HEK293 (cell line): Measurements from ENCODE around the gene EIF4G3.

Experiments used
- KLF10 ChIP-seq: fragments of 450-650 bp; IDR thresholded peaks from 2 replicates; pipeline ENCODE4 v1.5.1; 2018; ENCODE audit warnings: missing biosample characterization, mild to moderate bottlenecking, missing genetic modification characterization
- TCF7L2 ChIP-seq: IDR thresholded peaks from 2 replicates; pipeline ENCODE4 v1.6.1; 2011; ENCODE audit warnings: low read depth, mild to moderate bottlenecking, inconsistent platforms, low read length, moderate library complexity, borderline replicate concordance
- ZNF610 ChIP-seq: fragments of 450-650 bp; formaldehyde crosslinking; IDR thresholded peaks from 2 replicates; pipeline ENCODE4 v1.5.1; 2016; ENCODE audit warnings: missing biosample characterization, missing genetic modification characterization, borderline replicate concordance
- ZNF629 ChIP-seq: fragments of 450-650 bp; formaldehyde crosslinking; IDR thresholded peaks from 2 replicates; pipeline ENCODE4 v1.5.1; 2017; ENCODE audit warnings: missing biosample characterization, missing genetic modification characterization
- TF ChIP-seq, protein P1 (sequence below): fragments of 450-650 bp; formaldehyde crosslinking; IDR thresholded peaks from 2 replicates; pipeline ENCODE4 v1.5.1; 2016; ENCODE audit warnings: missing biosample characterization, missing genetic modification characterization
- TF ChIP-seq, protein P2 (sequence below): fragments of 450-650 bp; formaldehyde crosslinking; IDR thresholded peaks from 2 replicates; pipeline ENCODE4 v1.5.1; 2017; ENCODE audit warnings: missing biosample characterization, missing genetic modification characterization

DNA sequence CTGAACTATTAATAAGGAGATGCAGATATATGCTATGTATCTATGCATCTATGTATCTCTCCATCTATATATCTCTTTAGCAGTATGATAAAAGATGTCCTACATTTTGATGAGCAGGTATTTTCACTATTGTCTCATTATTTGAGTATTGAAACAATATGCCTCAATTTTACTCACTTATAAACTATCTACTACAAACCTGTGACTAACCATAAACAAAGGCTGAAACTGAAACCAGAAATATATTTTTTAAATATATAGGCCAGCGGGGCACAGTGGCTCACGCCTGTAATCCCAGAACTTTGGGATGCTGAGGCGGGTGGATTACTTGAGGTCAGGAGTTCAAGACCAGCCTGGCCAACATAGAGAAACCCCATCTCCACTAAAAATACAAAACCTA, 22.0 kb downstream of the EIF4G3 start:
- TF ChIP-seq ZNF610 (tag by site-specific recombination) (no peak), TCF7L2 (no peak), ZNF629 (tag by site-specific recombination) (no peak), KLF10 (no peak)
- TF ChIP-seq, protein P1, sequence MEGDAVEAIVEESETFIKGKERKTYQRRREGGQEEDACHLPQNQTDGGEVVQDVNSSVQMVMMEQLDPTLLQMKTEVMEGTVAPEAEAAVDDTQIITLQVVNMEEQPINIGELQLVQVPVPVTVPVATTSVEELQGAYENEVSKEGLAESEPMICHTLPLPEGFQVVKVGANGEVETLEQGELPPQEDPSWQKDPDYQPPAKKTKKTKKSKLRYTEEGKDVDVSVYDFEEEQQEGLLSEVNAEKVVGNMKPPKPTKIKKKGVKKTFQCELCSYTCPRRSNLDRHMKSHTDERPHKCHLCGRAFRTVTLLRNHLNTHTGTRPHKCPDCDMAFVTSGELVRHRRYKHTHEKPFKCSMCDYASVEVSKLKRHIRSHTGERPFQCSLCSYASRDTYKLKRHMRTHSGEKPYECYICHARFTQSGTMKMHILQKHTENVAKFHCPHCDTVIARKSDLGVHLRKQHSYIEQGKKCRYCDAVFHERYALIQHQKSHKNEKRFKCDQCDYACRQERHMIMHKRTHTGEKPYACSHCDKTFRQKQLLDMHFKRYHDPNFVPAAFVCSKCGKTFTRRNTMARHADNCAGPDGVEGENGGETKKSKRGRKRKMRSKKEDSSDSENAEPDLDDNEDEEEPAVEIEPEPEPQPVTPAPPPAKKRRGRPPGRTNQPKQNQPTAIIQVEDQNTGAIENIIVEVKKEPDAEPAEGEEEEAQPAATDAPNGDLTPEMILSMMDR (tag by site-specific recombination) = no peak
- TF ChIP-seq, protein P2, sequence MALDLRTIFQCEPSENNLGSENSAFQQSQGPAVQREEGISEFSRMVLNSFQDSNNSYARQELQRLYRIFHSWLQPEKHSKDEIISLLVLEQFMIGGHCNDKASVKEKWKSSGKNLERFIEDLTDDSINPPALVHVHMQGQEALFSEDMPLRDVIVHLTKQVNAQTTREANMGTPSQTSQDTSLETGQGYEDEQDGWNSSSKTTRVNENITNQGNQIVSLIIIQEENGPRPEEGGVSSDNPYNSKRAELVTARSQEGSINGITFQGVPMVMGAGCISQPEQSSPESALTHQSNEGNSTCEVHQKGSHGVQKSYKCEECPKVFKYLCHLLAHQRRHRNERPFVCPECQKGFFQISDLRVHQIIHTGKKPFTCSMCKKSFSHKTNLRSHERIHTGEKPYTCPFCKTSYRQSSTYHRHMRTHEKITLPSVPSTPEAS = no peak
